ENCODE measurements around the gene RNU1-2. TPM values are rescaled to one million over a fixed set of nuclear protein-coding genes. Genes with fewer than 3 reads are reported as not detected.

The RNU1-2 gene
- polyA plus RNA-seq, 1 donor from 2014 or later = not detected

DNA sequence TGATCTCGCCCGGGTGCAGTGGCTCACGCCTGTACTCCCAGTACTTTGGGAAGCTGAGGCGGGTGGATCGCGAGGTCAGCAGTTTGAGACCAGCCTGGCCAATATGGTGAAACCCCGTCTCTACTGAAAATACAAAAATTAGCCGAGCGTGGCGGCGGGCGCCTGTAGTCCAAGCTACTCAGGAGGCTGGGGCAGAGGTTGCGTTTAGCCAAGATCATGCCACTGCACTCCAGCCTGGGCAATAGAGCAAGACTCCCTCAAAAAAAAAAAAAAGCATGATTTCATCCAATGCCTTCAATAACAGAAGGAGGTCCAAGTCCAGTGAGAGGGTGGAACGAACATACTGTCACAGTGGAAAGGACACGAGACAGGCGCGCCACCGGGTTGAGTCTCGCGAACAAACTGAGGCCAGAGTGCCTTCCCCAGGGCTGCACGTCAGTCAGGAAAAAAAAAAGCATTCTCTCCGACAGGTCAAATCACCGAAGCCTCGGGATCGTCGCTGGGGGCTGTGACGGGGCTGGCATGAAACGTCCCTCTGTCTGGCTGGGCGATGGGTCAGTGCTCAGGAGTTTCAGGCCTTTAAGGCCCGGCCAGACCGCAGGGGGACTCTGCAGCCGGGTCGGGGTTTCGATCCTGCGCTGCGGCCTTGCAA, 17.5 kb downstream of the RNU1-2 start:
- Histone ChIP-seq H4K20me1 (ENCODE audit: insufficient read depth) (no peaks in the 10 kb centered on the region), H3K4me3 (ENCODE audit: low read length) (peak overlapping the region; percentile 71), H3F3A (ENCODE audit: insufficient read depth, low read length, poor library complexity, severe bottlenecking) (no peaks in the 10 kb centered on the region), H3K27ac (ENCODE audit: low read length) (peak overlapping the region; percentile 55), H3K36me3 (ENCODE audit: insufficient read depth, low read length) (no peaks in the 10 kb centered on the region), H3K79me2 (replicated peaks; ENCODE audit: insufficient read depth, low read length) (no peaks in the 10 kb centered on the region), H3K4me2 (ENCODE audit: low read length) (peak overlapping the region; percentile 78), H3K9me2 (ENCODE audit: insufficient read depth, low read length) (no peaks in the 10 kb centered on the region), H3K9me3 (ENCODE audit: low read length) (no peaks in the 10 kb centered on the region), H2AFZ (ENCODE audit: low read depth, low read length) (peak overlapping the region; percentile 51), H3K9ac (ENCODE audit: low read length) (peak overlapping the region; percentile 72), H3K27me3 (ENCODE audit: insufficient read depth, low read depth, low read length) (no peaks in the 10 kb centered on the region)
- TF ChIP-seq TAF1 (IDR thresholded peaks at IDR 0.05; ENCODE audit: low read depth) = no peak
- no peak for TF ChIP-seq RAD21 (conservative IDR thresholded peaks at IDR 0.05)
- no peak for TF ChIP-seq POLR2AphosphoS5 (IDR thresholded peaks at IDR 0.05)
- TF ChIP-seq SMC3 (conservative IDR thresholded peaks at IDR 0.05; ENCODE audit: poor library complexity) = no peak
- no peak for TF ChIP-seq MXI1 (conservative IDR thresholded peaks at IDR 0.05; ENCODE audit: poor library complexity, severe bottlenecking)
- no peak for TF ChIP-seq EZH2 (IDR thresholded peaks at IDR 0.05; ENCODE audit: borderline replicate concordance, insufficient read depth, low read length, poor library complexity, severe bottlenecking)
- TF ChIP-seq, protein P1, sequence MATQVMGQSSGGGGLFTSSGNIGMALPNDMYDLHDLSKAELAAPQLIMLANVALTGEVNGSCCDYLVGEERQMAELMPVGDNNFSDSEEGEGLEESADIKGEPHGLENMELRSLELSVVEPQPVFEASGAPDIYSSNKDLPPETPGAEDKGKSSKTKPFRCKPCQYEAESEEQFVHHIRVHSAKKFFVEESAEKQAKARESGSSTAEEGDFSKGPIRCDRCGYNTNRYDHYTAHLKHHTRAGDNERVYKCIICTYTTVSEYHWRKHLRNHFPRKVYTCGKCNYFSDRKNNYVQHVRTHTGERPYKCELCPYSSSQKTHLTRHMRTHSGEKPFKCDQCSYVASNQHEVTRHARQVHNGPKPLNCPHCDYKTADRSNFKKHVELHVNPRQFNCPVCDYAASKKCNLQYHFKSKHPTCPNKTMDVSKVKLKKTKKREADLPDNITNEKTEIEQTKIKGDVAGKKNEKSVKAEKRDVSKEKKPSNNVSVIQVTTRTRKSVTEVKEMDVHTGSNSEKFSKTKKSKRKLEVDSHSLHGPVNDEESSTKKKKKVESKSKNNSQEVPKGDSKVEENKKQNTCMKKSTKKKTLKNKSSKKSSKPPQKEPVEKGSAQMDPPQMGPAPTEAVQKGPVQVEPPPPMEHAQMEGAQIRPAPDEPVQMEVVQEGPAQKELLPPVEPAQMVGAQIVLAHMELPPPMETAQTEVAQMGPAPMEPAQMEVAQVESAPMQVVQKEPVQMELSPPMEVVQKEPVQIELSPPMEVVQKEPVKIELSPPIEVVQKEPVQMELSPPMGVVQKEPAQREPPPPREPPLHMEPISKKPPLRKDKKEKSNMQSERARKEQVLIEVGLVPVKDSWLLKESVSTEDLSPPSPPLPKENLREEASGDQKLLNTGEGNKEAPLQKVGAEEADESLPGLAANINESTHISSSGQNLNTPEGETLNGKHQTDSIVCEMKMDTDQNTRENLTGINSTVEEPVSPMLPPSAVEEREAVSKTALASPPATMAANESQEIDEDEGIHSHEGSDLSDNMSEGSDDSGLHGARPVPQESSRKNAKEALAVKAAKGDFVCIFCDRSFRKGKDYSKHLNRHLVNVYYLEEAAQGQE (IDR thresholded peaks at IDR 0.05; ENCODE audit: borderline replicate concordance) = no peak
- no peak for TF ChIP-seq EP300 (conservative IDR thresholded peaks at IDR 0.05; ENCODE audit: poor library complexity, severe bottlenecking)
- TF ChIP-seq, protein P2, sequence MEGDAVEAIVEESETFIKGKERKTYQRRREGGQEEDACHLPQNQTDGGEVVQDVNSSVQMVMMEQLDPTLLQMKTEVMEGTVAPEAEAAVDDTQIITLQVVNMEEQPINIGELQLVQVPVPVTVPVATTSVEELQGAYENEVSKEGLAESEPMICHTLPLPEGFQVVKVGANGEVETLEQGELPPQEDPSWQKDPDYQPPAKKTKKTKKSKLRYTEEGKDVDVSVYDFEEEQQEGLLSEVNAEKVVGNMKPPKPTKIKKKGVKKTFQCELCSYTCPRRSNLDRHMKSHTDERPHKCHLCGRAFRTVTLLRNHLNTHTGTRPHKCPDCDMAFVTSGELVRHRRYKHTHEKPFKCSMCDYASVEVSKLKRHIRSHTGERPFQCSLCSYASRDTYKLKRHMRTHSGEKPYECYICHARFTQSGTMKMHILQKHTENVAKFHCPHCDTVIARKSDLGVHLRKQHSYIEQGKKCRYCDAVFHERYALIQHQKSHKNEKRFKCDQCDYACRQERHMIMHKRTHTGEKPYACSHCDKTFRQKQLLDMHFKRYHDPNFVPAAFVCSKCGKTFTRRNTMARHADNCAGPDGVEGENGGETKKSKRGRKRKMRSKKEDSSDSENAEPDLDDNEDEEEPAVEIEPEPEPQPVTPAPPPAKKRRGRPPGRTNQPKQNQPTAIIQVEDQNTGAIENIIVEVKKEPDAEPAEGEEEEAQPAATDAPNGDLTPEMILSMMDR (IDR thresholded peaks at IDR 0.05; ENCODE audit: poor library complexity, severe bottlenecking) = no peak

DNA sequence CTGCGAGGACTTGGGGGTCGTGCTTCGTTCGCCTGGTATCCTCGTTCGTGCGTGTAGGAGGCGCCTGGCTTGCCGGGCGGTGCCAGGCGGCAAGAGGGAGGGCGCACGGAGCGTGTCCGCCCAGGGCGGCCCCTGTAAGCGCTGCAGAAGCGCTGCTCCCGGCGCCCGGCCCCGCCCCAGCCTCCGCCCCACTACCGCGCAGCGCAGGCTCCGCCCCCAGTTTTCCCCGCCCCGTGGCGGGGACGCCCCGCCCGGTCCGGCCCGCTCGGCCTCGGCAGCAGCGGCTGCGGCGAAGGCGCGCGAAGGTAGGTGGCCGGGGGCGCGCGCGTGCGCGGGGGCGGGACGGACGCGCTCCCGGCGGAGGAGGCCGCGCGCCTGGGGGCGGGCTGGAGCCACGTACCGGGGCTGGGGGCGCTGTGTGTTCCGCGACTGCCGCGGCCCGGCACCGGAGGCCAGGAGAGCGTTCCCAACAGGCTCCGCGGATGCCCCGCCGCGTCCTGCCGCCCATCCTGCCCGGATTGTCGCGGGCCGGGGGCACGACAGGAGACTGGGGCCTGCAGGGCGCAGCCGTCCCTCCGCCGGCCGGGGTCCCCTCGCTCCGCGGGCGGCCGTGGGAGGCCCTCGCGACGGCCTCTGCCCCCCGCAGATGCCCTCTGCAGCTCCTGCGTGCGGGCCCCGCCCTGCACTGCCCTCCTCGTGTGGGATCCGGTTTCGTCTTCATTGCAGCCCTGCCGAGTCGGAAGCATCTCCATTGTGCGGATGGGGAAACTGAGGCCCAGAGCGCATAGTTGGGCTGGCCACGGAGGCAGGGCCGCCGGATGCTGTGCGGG, 18.3 kb downstream of the RNU1-2 start:
- H2AFZ ChIP-seq (ENCODE audit: low read depth, low read length) = peak overlapping the region; percentile 51
- H4K20me1 ChIP-seq (ENCODE audit: insufficient read depth) = no peaks in the 10 kb centered on the region
- H3K27me3 ChIP-seq (ENCODE audit: insufficient read depth, low read depth, low read length) = no peaks in the 10 kb centered on the region
- no peaks in the 10 kb centered on the region for H3K9me2 ChIP-seq (ENCODE audit: insufficient read depth, low read length)
- no peaks in the 10 kb centered on the region for H3K36me3 ChIP-seq (ENCODE audit: insufficient read depth, low read length)
- H3K79me2 ChIP-seq (replicated peaks; ENCODE audit: insufficient read depth, low read length) = no peaks in the 10 kb centered on the region
- no peak for TF ChIP-seq EZH2 (IDR thresholded peaks at IDR 0.05; ENCODE audit: borderline replicate concordance, insufficient read depth, low read length, poor library complexity, severe bottlenecking)
- TF ChIP-seq RAD21 (conservative IDR thresholded peaks at IDR 0.05) = no peak
- TF ChIP-seq SMC3 (conservative IDR thresholded peaks at IDR 0.05; ENCODE audit: poor library complexity) = no peak
- TF ChIP-seq, protein P2 (IDR thresholded peaks at IDR 0.05; ENCODE audit: poor library complexity, severe bottlenecking) = peak; percentile 47
- peak; percentile 34 for TF ChIP-seq EP300 (conservative IDR thresholded peaks at IDR 0.05; ENCODE audit: poor library complexity, severe bottlenecking)
- TF ChIP-seq TAF1 (IDR thresholded peaks at IDR 0.05; ENCODE audit: low read depth) = no peak
- peak; percentile 51 for TF ChIP-seq MXI1 (conservative IDR thresholded peaks at IDR 0.05; ENCODE audit: poor library complexity, severe bottlenecking)
- TF ChIP-seq POLR2AphosphoS5 (IDR thresholded peaks at IDR 0.05) = peak; percentile 78
- TF ChIP-seq, protein P1 (IDR thresholded peaks at IDR 0.05; ENCODE audit: borderline replicate concordance) = no peak
- peak overlapping the region; percentile 55 for H3K27ac ChIP-seq (ENCODE audit: low read length)
- H3K4me2 ChIP-seq (ENCODE audit: low read length) = peak overlapping the region; percentile 78
- no peaks in the 10 kb centered on the region for H3F3A ChIP-seq (ENCODE audit: insufficient read depth, low read length, poor library complexity, severe bottlenecking)
- peak overlapping the region; percentile 71 for H3K4me3 ChIP-seq (ENCODE audit: low read length)
- peak overlapping the region; percentile 72 for H3K9ac ChIP-seq (ENCODE audit: low read length)
- H3K9me3 ChIP-seq (ENCODE audit: low read length) = no peaks in the 10 kb centered on the region
